Measurements from ENCODE around the gene TPT1.
"Not testable (repeated sequence)": the region's sequence is repeated elsewhere in the genome, so short reads cannot be mapped to it uniquely, and the experiment has no call there.

Gene TPT1

GRCh38 chr13:45365558-45365885 is 24.5 kb upstream of the TPT1 start:
- DNase-seq, result no peak

GRCh38 chr13:45364876-45365557 is 24.0 kb upstream of the TPT1 start:
- DNase-seq, result no peak

GRCh38 chr13:45362939-45363338 is 22.0 kb upstream of the TPT1 start:
- DNase-seq, result no peak

GRCh38 chr13:45361596-45362206 is 20.7 kb upstream of the TPT1 start:
- DNase-seq, result no peak

GRCh38 chr13:45356966-45357672 is 16.1 kb upstream of the TPT1 start:
- DNase-seq, result no peak

- no peak for DNase-seq
Observed at GRCh38 chr13:45353895-45354294, 12.9 kb upstream of the TPT1 start.

GRCh38 chr13:45352031-45352430 is 11.0 kb upstream of the TPT1 start:
- no peak for DNase-seq

GRCh38 chr13:45350152-45350551 is 9.2 kb upstream of the TPT1 start:
- no peak for DNase-seq

- DNase-seq, result no peak
Observed at GRCh38 chr13:45349438-45349837, 8.5 kb upstream of the TPT1 start.

GRCh38 chr13:45344064-45344463 is 3.1 kb upstream of the TPT1 start:
- not testable (repeated sequence) for DNase-seq

- DNase-seq, result not testable (repeated sequence)
Observed at GRCh38 chr13:45343102-45343501, 2.1 kb upstream of the TPT1 start.

- DNase-seq, result not testable (repeated sequence)
Observed at GRCh38 chr13:45342668-45343067, 1.7 kb upstream of the TPT1 start.

GRCh38 chr13:45341799-45342500 is 967 bp upstream of the TPT1 start:
- DNase-seq, result peak; percentile 49

GRCh38 chr13:45340422-45341033 is 455 bp downstream of the TPT1 start:
- peak; percentile 92 for DNase-seq

GRCh38 chr13:45339867-45340266 is 1.1 kb downstream of the TPT1 start:
- no peak for DNase-seq

- DNase-seq, result no peak
Observed at GRCh38 chr13:45339399-45339798, 1.6 kb downstream of the TPT1 start.

- no peak for DNase-seq
Observed at GRCh38 chr13:45337803-45338202, 3.2 kb downstream of the TPT1 start.

- no peak for DNase-seq
Observed at GRCh38 chr13:45337395-45337794, 3.6 kb downstream of the TPT1 start.

GRCh38 chr13:45336025-45336800 is 4.8 kb downstream of the TPT1 start:
- DNase-seq, result no peak

- no peak for DNase-seq
Observed at GRCh38 chr13:45335397-45336024, 5.5 kb downstream of the TPT1 start.

- no peak for DNase-seq
Observed at GRCh38 chr13:45333977-45334922, 6.7 kb downstream of the TPT1 start.
